Neuronal stem cell (in vitro differentiated cells): ENCODE results near the gene SSC5D. TPM values are rescaled to one million over a fixed set of nuclear protein-coding genes. Genes with fewer than 3 reads are reported as not detected.

Experiments
- DNase-seq: peaks from one replicate; pipeline ENCODE4 v3.0.0-alpha.2; 2013; ENCODE audit warnings: low spot score
- H2AFZ ChIP-seq: one replicate; pipeline ENCODE4 v1.6.1; 2013; ENCODE audit warnings: mild to moderate bottlenecking, low read length, inconsistent platforms
- H2AK5ac ChIP-seq: 2 replicates; pipeline ENCODE4 v1.6.1; 2013; ENCODE audit warnings: low read depth, mild to moderate bottlenecking, inconsistent platforms, low read length, moderate library complexity, mixed read lengths
- H2BK120ac ChIP-seq: 2 replicates; pipeline ENCODE4 v1.6.1; 2013; ENCODE audit warnings: low read depth, mild to moderate bottlenecking, inconsistent platforms, low read length, moderate library complexity, mixed read lengths
- H2BK12ac ChIP-seq: one replicate; pipeline ENCODE4 v1.6.1; 2013; ENCODE audit warnings: low read length, inconsistent platforms
- H2BK15ac ChIP-seq: 2 replicates; pipeline ENCODE4 v1.6.1; 2013; ENCODE audit warnings: mild to moderate bottlenecking, low read length, inconsistent platforms, mixed read lengths
- H2BK5ac ChIP-seq: one replicate; pipeline ENCODE4 v1.6.1; 2013; ENCODE audit warnings: inconsistent platforms, mild to moderate bottlenecking, low read length, moderate library complexity
- H3K14ac ChIP-seq: one replicate; pipeline ENCODE4 v1.6.1; 2013; ENCODE audit warnings: low read length, inconsistent platforms
- H3K18ac ChIP-seq: 2 replicates; pipeline ENCODE4 v1.6.1; 2013; ENCODE audit warnings: low read length, inconsistent platforms
- H3K23ac ChIP-seq: 2 replicates; pipeline ENCODE4 v1.6.1; 2013; ENCODE audit warnings: low read depth, mild to moderate bottlenecking, mixed read lengths, low read length, inconsistent platforms; ENCODE audit not compliant: poor library complexity
- H3K27ac ChIP-seq: replicated peaks from 3 replicates; pipeline ENCODE4 v1.5.1; 2013; ENCODE audit warnings: low read length, inconsistent platforms
- H3K27me3 ChIP-seq, 3 experiments: 2 replicates each; pipeline ENCODE4 v1.6.1; 2013; ENCODE audit warnings: low read length in 3 of 3, mild to moderate bottlenecking in 2 of 3, inconsistent platforms in 1 of 3, low read depth in 1 of 3, mixed read lengths in 1 of 3, moderate library complexity in 1 of 3; ENCODE audit not compliant: control insufficient read depth in 3 of 3, insufficient read depth in 3 of 3
- H3K36me3 ChIP-seq, 2 donors: replicated peaks in 1 of 2; 2 replicates each; pipeline ENCODE4 v1.6.1; 2013; ENCODE audit warnings: low read length in 2 of 2; ENCODE audit not compliant: control insufficient read depth in 2 of 2, insufficient read depth in 2 of 2
- H3K4ac ChIP-seq: 2 replicates; pipeline ENCODE4 v1.6.1; 2013; ENCODE audit warnings: inconsistent platforms, mild to moderate bottlenecking, low read length, moderate library complexity
- H3K4me1 ChIP-seq, 2 donors: 1 replicate in 1 of 2; 2 replicates in 1 of 2; pipeline ENCODE4 v1.6.1; 2013; ENCODE audit warnings: low read length in 2 of 2, low read depth in 1 of 2; ENCODE audit not compliant: control insufficient read depth in 2 of 2, insufficient read depth in 1 of 2
- H3K4me2 ChIP-seq: one replicate; pipeline ENCODE4 v1.6.1; 2013; ENCODE audit warnings: mild to moderate bottlenecking, low read length, inconsistent platforms; ENCODE audit not compliant: insufficient read depth, poor library complexity, severe bottlenecking
- H3K4me3 ChIP-seq, 2 donors: 2 replicates each; pipeline ENCODE4 v1.5.1; 2013; ENCODE audit warnings: low read length in 2 of 2, mild to moderate bottlenecking in 2 of 2, inconsistent platforms in 1 of 2, moderate library complexity in 1 of 2
- H3K79me1 ChIP-seq: one replicate; pipeline ENCODE4 v1.6.1; 2013; ENCODE audit warnings: low read depth, mild to moderate bottlenecking, inconsistent platforms, low read length, moderate library complexity
- H3K9ac ChIP-seq: one replicate; pipeline ENCODE4 v1.6.1; 2013; ENCODE audit warnings: mild to moderate bottlenecking, low read depth, low read length, inconsistent platforms; ENCODE audit not compliant: poor library complexity
- H3K9me3 ChIP-seq, 2 donors: replicated peaks in 1 of 2; 2 replicates each; pipeline versions ENCODE3 to v1.6.1; 2013; ENCODE audit warnings: low read length in 2 of 2, mild to moderate bottlenecking in 2 of 2, inconsistent platforms in 1 of 2, low read depth in 1 of 2, mixed read lengths in 1 of 2, moderate library complexity in 1 of 2; ENCODE audit not compliant: control insufficient read depth in 2 of 2, insufficient read depth in 1 of 2
- H4K8ac ChIP-seq: one replicate; pipeline ENCODE4 v1.6.1; 2013; ENCODE audit warnings: low read depth, mild to moderate bottlenecking, inconsistent platforms, low read length, moderate library complexity
- H4K91ac ChIP-seq: one replicate; pipeline ENCODE4 v1.6.1; 2013; ENCODE audit warnings: low read length, low read depth, mild to moderate bottlenecking, inconsistent platforms; ENCODE audit not compliant: poor library complexity
- WGBS, 2 donors: extraction: QIAGEN DNeasy Blood & Tissue Kit; methylation state at CpG; one replicate each; pipeline ENCODE4 v1.1.7; 2013; ENCODE audit warnings: missing lambda C conversion rate in 2 of 2, mixed read lengths in 1 of 2; ENCODE audit not compliant: insufficient read length in 2 of 2, insufficient replicate concordance in 1 of 2; ENCODE audit errors: extremely low coverage in 2 of 2; 5-methylcytosine and 5-hydroxymethylcytosine counted together
- polyA plus RNA-seq, 2 experiments: library from polyadenylated mRNA; stranded (reverse); fragments of 200-250 nt; gene quantifications; one replicate each; pipeline ENCODE4 v1.2.3, GENCODE V29; 2013

The SSC5D gene
- polyA plus RNA-seq (2013, experiment 1 of 2): 0.89 TPM
- polyA plus RNA-seq (2013, experiment 2 of 2): 0.94 TPM

GRCh38 chr19:55487924-55488687, at the start of gene SSC5D:
TSS of gene SSC5D (plus strand) at chr19:55488436. CDS start at chr19:55488590, 154 bp downstream.
- peak within 1 kb of the TSS; percentile 76 for H3K4ac ChIP-seq
- H3K4me1 ChIP-seq: peaks cover 36 to 50% of the 10 kb centered on the region in 2 donors
- whole genome bisulfite sequencing, 2 donors: no CpG with 5 or more reads among the region's 21 CpGs
- DNase-seq: no peak
- H2BK15ac ChIP-seq: no peak within 1 kb of the TSS
- H4K91ac ChIP-seq: no peak within 1 kb of the TSS
- H3K4me3 ChIP-seq: peak within 1 kb of the TSS in 1 of 2 donors; percentile 20
- peaks cover 0 to 7% of the 10 kb centered on the region in 2 donors for H3K36me3 ChIP-seq
- H3K27ac ChIP-seq: peak within 1 kb of the TSS; percentile 4
- no peaks in the 10 kb centered on the region for H3K9me3 ChIP-seq
- peak within 1 kb of the TSS; percentile 33 for H3K4me2 ChIP-seq
- peak within 1 kb of the TSS; percentile 39 for H2AFZ ChIP-seq
- H3K27me3 ChIP-seq: no peaks in the 10 kb centered on the region
- H3K14ac ChIP-seq: peak within 1 kb of the TSS; percentile 71
- H2BK120ac ChIP-seq: no peak within 1 kb of the TSS
- H3K79me1 ChIP-seq: peaks cover 12% of the 10 kb centered on the region
- peak within 1 kb of the TSS; percentile 99 for H4K8ac ChIP-seq
- peak within 1 kb of the TSS; percentile 97 for H2AK5ac ChIP-seq
- H2BK12ac ChIP-seq: peak within 1 kb of the TSS; percentile 73
- peak within 1 kb of the TSS; percentile 78 for H3K9ac ChIP-seq
- peak within 1 kb of the TSS; percentile 39 for H2BK5ac ChIP-seq
- peak within 1 kb of the TSS; percentile 85 for H3K18ac ChIP-seq
- peak within 1 kb of the TSS; percentile 73 for H3K23ac ChIP-seq

- Histone ChIP-seq H2BK12ac (no peak overlapping the region), H3K9ac (no peak overlapping the region), H3K4me2 (no peak overlapping the region), H2BK5ac (no peak overlapping the region), H4K91ac (no peak overlapping the region), H3K4me1 (peaks cover 6 to 15% of the 10 kb centered on the region in 2 donors), H3K9me3 (peaks cover 0 to 11% of the 10 kb centered on the region in 2 donors), H3K4me3 (peak overlapping the region in 1 of 2 donors; percentile 33), H2AK5ac (no peak overlapping the region), H2BK15ac (no peak overlapping the region), H3K79me1 (peaks cover 4% of the 10 kb centered on the region), H2AFZ (no peak overlapping the region), H3K27ac (no peak overlapping the region), H3K4ac (no peak overlapping the region), H3K36me3 (no peaks in the 10 kb centered on the region), H2BK120ac (no peak overlapping the region), H3K23ac (peak overlapping the region; percentile 5), H3K14ac (no peak overlapping the region), H3K27me3 (peaks cover 28 to 67% (median 52%) of the 10 kb centered on the region in 3 experiments), H3K18ac (no peak overlapping the region), H4K8ac (no peak overlapping the region)
- no CpG with 5 or more reads among the region's 5 CpGs for WGBS, 2 donors
- DNase-seq: no peak
Measured at GRCh38 chr19:55439052-55439451, 49.2 kb upstream of the SSC5D start.

GRCh38 chr19:55440411-55441105, 47.7 kb upstream of the SSC5D start:
- Histone ChIP-seq H3K36me3 (no peaks in the 10 kb centered on the region), H3K18ac (peak overlapping the region; percentile 27), H4K91ac (no peak overlapping the region), H3K4me2 (peak overlapping the region; percentile 19), H3K9ac (no peak overlapping the region), H2BK120ac (no peak overlapping the region), H3K79me1 (peaks cover 2% of the 10 kb centered on the region), H3K4me1 (peaks cover 6 to 15% of the 10 kb centered on the region in 2 donors), H3K14ac (no peak overlapping the region), H2BK12ac (no peak overlapping the region), H2AFZ (no peak overlapping the region), H3K23ac (peak overlapping the region; percentile 85), H3K4ac (no peak overlapping the region), H3K27me3 (peaks cover 32 to 74% (median 65%) of the 10 kb centered on the region in 3 experiments), H2AK5ac (peak overlapping the region; percentile 5), H2BK5ac (no peak overlapping the region), H2BK15ac (no peak overlapping the region), H3K9me3 (peaks cover 0 to 2% of the 10 kb centered on the region in 2 donors), H3K27ac (no peak overlapping the region), H3K4me3 (no peak overlapping the region), H4K8ac (no peak overlapping the region)
- WGBS, 2 donors: no CpG with 5 or more reads among the region's 39 CpGs
- DNase-seq: no peak

GRCh38 chr19:55441319-55441691, 46.9 kb upstream of the SSC5D start:
- Histone ChIP-seq H3K4me3 (no peak overlapping the region), H3K79me1 (peaks cover 2% of the 10 kb centered on the region), H3K4me1 (peaks cover 6 to 15% of the 10 kb centered on the region in 2 donors), H2AFZ (no peak overlapping the region), H3K27me3 (peaks cover 32 to 78% (median 68%) of the 10 kb centered on the region in 3 experiments), H3K23ac (no peak overlapping the region), H3K4ac (no peak overlapping the region), H3K18ac (peak overlapping the region; percentile 6), H2BK120ac (no peak overlapping the region), H4K8ac (no peak overlapping the region), H2AK5ac (no peak overlapping the region), H3K36me3 (no peaks in the 10 kb centered on the region), H2BK12ac (no peak overlapping the region), H3K9me3 (peaks cover 0 to 2% of the 10 kb centered on the region in 2 donors), H2BK5ac (no peak overlapping the region), H2BK15ac (no peak overlapping the region), H4K91ac (no peak overlapping the region), H3K14ac (no peak overlapping the region), H3K4me2 (no peak overlapping the region), H3K9ac (no peak overlapping the region), H3K27ac (no peak overlapping the region)
- WGBS, 2 donors: no CpG with 5 or more reads among the region's 21 CpGs
- DNase-seq: no peak
